Breast epithelium (tissue), 4 donors: ENCODE measurements around the gene FOXI2. TPM values are rescaled to one million over a fixed set of nuclear protein-coding genes. Genes with fewer than 3 reads are reported as not detected.

Experiments
- DNase-seq, 2 donors: peaks; one replicate each; pipeline ENCODE4 v3.0.0-alpha.2; 2019; ENCODE audit warnings: low spot score in 2 of 2
- H3K27ac ChIP-seq, 2 donors: fragments of 200-600 bp; sonication (generic) in 1 of 2; one replicate each; pipeline ENCODE4 v1.5.1; 2016 to 2019; ENCODE audit warnings: mild to moderate bottlenecking in 1 of 2
- H3K27me3 ChIP-seq, 2 donors: fragments of 200-600 bp; sonication (generic) in 1 of 2; one replicate each; pipeline versions ENCODE4 v1.5.1 to v1.6.0; 2017 to 2019; ENCODE audit warnings: control low read depth in 1 of 2, mild to moderate bottlenecking in 1 of 2
- H3K36me3 ChIP-seq: fragments of 200-600 bp; one replicate; pipeline ENCODE4 v1.5.1; 2019
- H3K4me1 ChIP-seq, 2 donors: fragments of 200-600 bp; sonication (generic); one replicate each; pipeline ENCODE4 v1.5.1; 2016 to 2019; ENCODE audit warnings: control low read depth in 1 of 2
- H3K4me3 ChIP-seq, 3 donors: fragments of 200-600 bp; sonication (generic); 1 replicate in 2 of 3; 2 replicates in 1 of 3; pipeline ENCODE4 v1.5.1; 2016 to 2019; ENCODE audit warnings: mild to moderate bottlenecking in 3 of 3, moderate library complexity in 2 of 3
- H3K9me3 ChIP-seq, 2 donors: fragments of 200-600 bp; sonication (generic) in 1 of 2; one replicate each; pipeline ENCODE4 v1.5.1; 2016 to 2019; ENCODE audit warnings: control low read depth in 1 of 2
- CTCF ChIP-seq, 3 donors: fragments of 450-650 bp; IDR thresholded peaks; one replicate each; pipeline ENCODE4 v1.5.1; 2016 to 2017; ENCODE audit warnings: antibody characterized with exemption in 3 of 3, mild to moderate bottlenecking in 3 of 3, moderate library complexity in 3 of 3
- POLR2A ChIP-seq: fragments of 450-650 bp; IDR thresholded peaks from one replicate; pipeline ENCODE4 v1.6.1; 2016; ENCODE audit warnings: antibody characterized with exemption, mild to moderate bottlenecking, moderate library complexity
- POLR2AphosphoS5 ChIP-seq, 3 donors: sonication (generic); formaldehyde crosslinking; IDR thresholded peaks; one replicate each; pipeline ENCODE4 v1.6.1; 2017; ENCODE audit warnings: antibody characterized with exemption in 3 of 3
- intact Hi-C: fragments of 100-400 bp; cut with DNase I; formaldehyde crosslinking; loops from one replicate; pipeline ENCODE4 v1.15.1; 2023; ENCODE audit warnings: low total_unique reads
- total RNA-seq, 3 donors: library from RNA; depleted of rRNA; stranded (reverse); fragments of >200 nt; gene quantifications; one replicate each; pipeline ENCODE4 v1.1.0, GENCODE V29; 2016

The FOXI2 gene
- total RNA-seq, result under 1 TPM in 1 of 3 donors, not detected in 2; 0.16 TPM

GRCh38 chr10:127736915-127737562 lies at the start of gene FOXI2:
TSS of gene FOXI2 (plus strand) at chr10:127737185. CDS start at chr10:127737274, 89 bp downstream.
- Histone ChIP-seq H3K27ac (peak within 1 kb of the TSS in 1 of 2 donors; percentile 32), H3K4me3 (peak within 1 kb of the TSS; percentile 23 to 56 (median 47)), H3K36me3 (no peaks in the 10 kb centered on the region), H3K4me1 (no peaks in the 10 kb centered on the region), H3K9me3 (peaks cover 0 to 7% of the 10 kb centered on the region in 2 donors), H3K27me3 (peaks cover 2 to 56% of the 10 kb centered on the region in 2 donors)
- intact Hi-C loops, result no loop called here
- no peak for DNase-seq
- no peak for TF ChIP-seq POLR2AphosphoS5 (IDR thresholded peaks at IDR 0.05)
- TF ChIP-seq POLR2A, result no peak
- TF ChIP-seq CTCF (IDR thresholded peaks at IDR 0.05), result no peak

GRCh38 chr10:127687548-127687947 lies 49.4 kb upstream of the FOXI2 start:
- Histone ChIP-seq H3K36me3 (no peaks in the 10 kb centered on the region), H3K27me3 (no peaks in the 10 kb centered on the region), H3K9me3 (no peaks in the 10 kb centered on the region), H3K4me1 (no peaks in the 10 kb centered on the region), H3K4me3 (no peak overlapping the region), H3K27ac (no peak overlapping the region)
- TF ChIP-seq CTCF (IDR thresholded peaks at IDR 0.05), result no peak
- no peak for TF ChIP-seq POLR2AphosphoS5 (IDR thresholded peaks at IDR 0.05)
- no peak for TF ChIP-seq POLR2A
- intact Hi-C loops, result no loop called here
- DNase-seq, result no peak

- no peak overlapping the region for H3K4me3 ChIP-seq
- H3K4me1 ChIP-seq, result no peaks in the 10 kb centered on the region
- H3K27ac ChIP-seq, result no peak overlapping the region
- H3K27me3 ChIP-seq, result no peaks in the 10 kb centered on the region
- TF ChIP-seq POLR2A, result no peak
- TF ChIP-seq CTCF (IDR thresholded peaks at IDR 0.05), result no peak
- TF ChIP-seq POLR2AphosphoS5 (IDR thresholded peaks at IDR 0.05), result no peak
- no peak for DNase-seq
- no peaks in the 10 kb centered on the region for H3K36me3 ChIP-seq
- intact Hi-C loops, result no loop called here
- H3K9me3 ChIP-seq, result no peaks in the 10 kb centered on the region
These were observed 46.7 kb upstream of the FOXI2 start for GRCh38 chr10:127690176-127690835.

DNA sequence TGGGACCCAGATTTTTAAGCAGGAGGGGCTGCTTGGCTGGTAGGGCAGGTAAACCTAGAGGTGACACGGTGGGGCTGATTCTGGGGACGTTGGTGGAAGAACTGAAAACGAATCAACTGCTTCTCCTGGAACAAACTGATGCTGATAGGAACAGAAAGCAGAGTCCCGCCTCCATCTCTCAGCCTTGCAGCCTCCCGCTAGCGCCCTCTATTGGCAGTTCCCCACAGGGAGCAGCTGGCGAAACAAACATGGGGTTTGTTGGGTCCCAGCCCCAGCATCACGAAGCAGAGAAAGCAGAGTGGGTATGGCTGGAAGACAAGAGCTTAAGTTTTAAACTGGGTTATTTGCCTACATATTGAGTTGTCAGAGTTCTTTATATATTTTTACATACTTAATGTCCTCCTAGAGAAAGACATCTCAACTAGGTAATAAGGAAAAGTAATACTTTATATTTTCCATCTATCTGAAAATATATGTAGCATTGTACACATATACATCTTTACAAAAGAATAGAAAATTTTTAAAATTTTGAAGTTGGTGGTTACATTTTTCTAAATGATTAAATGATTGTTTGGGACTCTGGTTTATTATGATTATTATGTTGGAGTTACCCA lies 42.3 kb upstream of the FOXI2 start:
- H3K27ac ChIP-seq, result no peak overlapping the region
- H3K4me3 ChIP-seq, result no peak overlapping the region
- no peaks in the 10 kb centered on the region for H3K9me3 ChIP-seq
- no peak for TF ChIP-seq CTCF (IDR thresholded peaks at IDR 0.05)
- TF ChIP-seq POLR2A, result no peak
- TF ChIP-seq POLR2AphosphoS5 (IDR thresholded peaks at IDR 0.05), result no peak
- no peaks in the 10 kb centered on the region for H3K27me3 ChIP-seq
- intact Hi-C loops, result no loop called here
- H3K36me3 ChIP-seq, result no peaks in the 10 kb centered on the region
- H3K4me1 ChIP-seq, result no peaks in the 10 kb centered on the region
- DNase-seq, result no peak

DNA sequence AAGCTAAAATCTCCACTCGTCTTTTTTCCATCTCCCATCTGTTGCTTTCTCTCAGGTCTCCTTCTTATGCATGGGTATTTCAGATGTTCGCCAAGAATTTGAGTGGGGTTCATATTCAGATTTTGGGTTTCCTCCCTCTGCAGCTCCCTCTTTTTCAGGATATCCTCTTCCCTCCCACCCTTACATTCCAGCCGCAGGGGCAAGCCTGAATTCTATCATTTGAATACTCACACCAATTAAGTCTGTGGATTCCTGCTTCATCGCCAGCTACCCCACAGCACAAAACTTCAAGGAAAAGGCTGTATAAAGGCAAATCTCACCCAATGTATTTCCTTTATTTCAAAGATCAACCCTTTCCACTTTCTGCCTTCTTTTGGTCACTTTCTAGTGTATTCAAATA lies 41.6 kb upstream of the FOXI2 start:
- no peak overlapping the region for H3K27ac ChIP-seq

More for the DNA sequence above, 41.6 kb upstream of the FOXI2 start:
- intact Hi-C loops, result no loop called here
- no peak for DNase-seq
- H3K27me3 ChIP-seq, result no peaks in the 10 kb centered on the region
- no peaks in the 10 kb centered on the region for H3K36me3 ChIP-seq
- no peaks in the 10 kb centered on the region for H3K9me3 ChIP-seq
- H3K4me1 ChIP-seq, result no peaks in the 10 kb centered on the region
- H3K4me3 ChIP-seq, result no peak overlapping the region
- TF ChIP-seq POLR2A (no peak), CTCF (IDR thresholded peaks at IDR 0.05) (no peak), POLR2AphosphoS5 (IDR thresholded peaks at IDR 0.05) (no peak)
